Trophoblast cell (in vitro differentiated cells and primary cell): ENCODE data around the gene UBL4B. TPM values are rescaled to one million over a fixed set of nuclear protein-coding genes. Genes with fewer than 3 reads are reported as not detected.

Experiments used
- DNase-seq, 2 donors: peaks; one replicate each; pipeline ENCODE4 v3.0.0-alpha.2; 2016
- H2AFZ ChIP-seq: 2 replicates; pipeline ENCODE4 v1.6.1; 2013; ENCODE audit warnings: low read length, moderate library complexity, mild to moderate bottlenecking; ENCODE audit not compliant: insufficient read depth, poor library complexity
- H2AK5ac ChIP-seq: 2 replicates; pipeline ENCODE4 v1.6.1; 2013; ENCODE audit warnings: mild to moderate bottlenecking, low read length
- H2BK120ac ChIP-seq: 2 replicates; pipeline ENCODE4 v1.6.1; 2013; ENCODE audit warnings: low read length, mild to moderate bottlenecking, moderate library complexity; ENCODE audit not compliant: insufficient read depth, poor library complexity
- H2BK12ac ChIP-seq: 2 replicates; pipeline ENCODE4 v1.6.1; 2013; ENCODE audit warnings: mild to moderate bottlenecking, low read length, moderate library complexity
- H2BK5ac ChIP-seq: 2 replicates; pipeline ENCODE4 v1.6.1; 2013; ENCODE audit warnings: low read length, low read depth, moderate library complexity, mild to moderate bottlenecking; ENCODE audit not compliant: poor library complexity
- H3K14ac ChIP-seq: 2 replicates; pipeline ENCODE4 v1.6.1; 2013; ENCODE audit warnings: mild to moderate bottlenecking, low read length
- H3K18ac ChIP-seq: 2 replicates; pipeline ENCODE4 v1.6.1; 2013; ENCODE audit warnings: mild to moderate bottlenecking, low read length
- H3K23ac ChIP-seq: 2 replicates; pipeline ENCODE4 v1.6.1; 2013; ENCODE audit warnings: low read length
- H3K27ac ChIP-seq: 2 replicates; pipeline ENCODE4 v1.5.1; 2013; ENCODE audit warnings: low read depth, mild to moderate bottlenecking, inconsistent platforms, low read length, moderate library complexity
- H3K27me3 ChIP-seq: 2 replicates; pipeline ENCODE4 v1.6.1; 2013; ENCODE audit warnings: inconsistent platforms, mild to moderate bottlenecking, low read length, moderate library complexity; ENCODE audit not compliant: insufficient read depth
- H3K36me3 ChIP-seq, 2 experiments: 1 replicate in 1 of 2; 2 replicates in 1 of 2; pipeline ENCODE4 v1.6.1; 2013; ENCODE audit warnings: low read length in 2 of 2, mild to moderate bottlenecking in 2 of 2, moderate library complexity in 1 of 2; ENCODE audit not compliant: insufficient read depth in 2 of 2, control insufficient read depth in 1 of 2
- H3K4ac ChIP-seq: 2 replicates; pipeline ENCODE4 v1.6.1; 2013; ENCODE audit warnings: low read depth, mild to moderate bottlenecking, low read length, moderate library complexity
- H3K4me1 ChIP-seq, 2 experiments: 1 replicate in 1 of 2; 2 replicates in 1 of 2; pipeline ENCODE4 v1.6.1; 2013; ENCODE audit warnings: low read length in 2 of 2, mild to moderate bottlenecking in 2 of 2, moderate library complexity in 1 of 2; ENCODE audit not compliant: insufficient read depth in 2 of 2, control insufficient read depth in 1 of 2
- H3K4me2 ChIP-seq: 2 replicates; pipeline ENCODE4 v1.6.1; 2013; ENCODE audit warnings: inconsistent platforms, mild to moderate bottlenecking, low read length, moderate library complexity
- H3K4me3 ChIP-seq: 2 replicates; pipeline ENCODE4 v1.5.1; 2013; ENCODE audit warnings: mild to moderate bottlenecking, low read depth, low read length, inconsistent platforms
- H3K79me1 ChIP-seq: one replicate; pipeline ENCODE4 v1.6.1; 2013; ENCODE audit warnings: low read length
- H3K79me2 ChIP-seq: 2 replicates; pipeline ENCODE4 v1.6.1; 2013; ENCODE audit warnings: low read length, mild to moderate bottlenecking; ENCODE audit not compliant: control insufficient read depth, insufficient read depth, poor library complexity
- H3K9ac ChIP-seq: 2 replicates; pipeline ENCODE4 v1.6.1; 2013; ENCODE audit warnings: mild to moderate bottlenecking, low read length
- H3K9me3 ChIP-seq: 2 replicates; pipeline ENCODE4 v1.6.1; 2013; ENCODE audit warnings: low read depth, mild to moderate bottlenecking, control low read depth, inconsistent platforms, low read length; ENCODE audit not compliant: insufficient read depth
- H4K12ac ChIP-seq: 2 replicates; pipeline ENCODE4 v1.6.1; 2013; ENCODE audit warnings: low read depth, mild to moderate bottlenecking, low read length, moderate library complexity
- H4K8ac ChIP-seq: 2 replicates; pipeline ENCODE4 v1.6.1; 2013; ENCODE audit warnings: low read depth, mild to moderate bottlenecking, low read length, moderate library complexity
- H4K91ac ChIP-seq: one replicate; pipeline ENCODE4 v1.6.1; 2013; ENCODE audit warnings: low read depth, mild to moderate bottlenecking, low read length, moderate library complexity
- WGBS: extraction: QIAGEN DNeasy Blood & Tissue Kit; methylation state at CpG from one replicate; pipeline ENCODE4 v1.1.7; 2013; ENCODE audit warnings: missing lambda C conversion rate; ENCODE audit not compliant: insufficient read length, insufficient coverage; ENCODE audit errors: extremely low coverage; 5-methylcytosine and 5-hydroxymethylcytosine counted together
- polyA plus RNA-seq: library from polyadenylated mRNA; stranded (reverse); fragments of 200-250 nt; gene quantifications from 2 replicates; pipeline ENCODE4 v1.2.3, GENCODE V29; 2013

Gene UBL4B
- polyA plus RNA-seq, result not detected in 2 replicates

- Histone ChIP-seq H3K4ac (no peak within 1 kb of the TSS), H3K9me3 (no peaks in the 10 kb centered on the region), H3K36me3 (no peaks in the 10 kb centered on the region), H3K27ac (no peak within 1 kb of the TSS), H3K23ac (no peak within 1 kb of the TSS), H3K27me3 (no peaks in the 10 kb centered on the region), H3K14ac (no peak within 1 kb of the TSS), H3K79me2 (no peaks in the 10 kb centered on the region), H2AK5ac (no peak within 1 kb of the TSS), H4K8ac (no peak within 1 kb of the TSS), H2BK5ac (no peak within 1 kb of the TSS), H3K9ac (no peak within 1 kb of the TSS), H4K91ac (no peak within 1 kb of the TSS), H2BK12ac (no peak within 1 kb of the TSS), H3K79me1 (no peaks in the 10 kb centered on the region), H3K4me2 (no peak within 1 kb of the TSS), H4K12ac (no peak within 1 kb of the TSS), H3K4me3 (no peak within 1 kb of the TSS), H3K4me1 (peaks cover 0 to 2% of the 10 kb centered on the region in 2 experiments), H2AFZ (no peak within 1 kb of the TSS), H3K18ac (no peak within 1 kb of the TSS), H2BK120ac (no peak within 1 kb of the TSS)
- DNase-seq, result no peak
- no CpG with 5 or more reads among the region's 5 CpGs for WGBS
Measured at GRCh38 chr1:110112143-110112542, at the start of gene UBL4B. UBL4B (plus strand) TSS chr1:110112443; CDS start chr1:110112535, 92 bp downstream.

- no CpG with 5 or more reads among the region's 2 CpGs for WGBS
- H3K4me3 ChIP-seq, result no peak overlapping the region
Measured at GRCh38 chr1:110062612-110063011, 49.6 kb upstream of the UBL4B start.

GRCh38 chr1:110063781-110064180, 48.5 kb upstream of the UBL4B start:
- no peak overlapping the region for H4K8ac ChIP-seq
- peaks cover 7% of the 10 kb centered on the region for H3K79me1 ChIP-seq
- H3K14ac ChIP-seq, result no peak overlapping the region
- H4K91ac ChIP-seq, result no peak overlapping the region
- no peak overlapping the region for H2BK12ac ChIP-seq
- no peak overlapping the region for H3K27ac ChIP-seq
- no peak overlapping the region for H2BK120ac ChIP-seq
- H2BK5ac ChIP-seq, result no peak overlapping the region
- WGBS, result no CpG with 5 or more reads among the region's 4 CpGs
- DNase-seq, result no peak
- H3K9me3 ChIP-seq, result peaks cover 13% of the 10 kb centered on the region
- H3K4me2 ChIP-seq, result no peak overlapping the region
- no peaks in the 10 kb centered on the region for H3K79me2 ChIP-seq
- no peak overlapping the region for H3K4me3 ChIP-seq
- peaks cover 4 to 8% of the 10 kb centered on the region in 2 experiments for H3K36me3 ChIP-seq
- peaks cover 42 to 46% of the 10 kb centered on the region in 2 experiments for H3K4me1 ChIP-seq
- H3K4ac ChIP-seq, result no peak overlapping the region
- H3K23ac ChIP-seq, result no peak overlapping the region
- H3K9ac ChIP-seq, result no peak overlapping the region
- H2AK5ac ChIP-seq, result no peak overlapping the region
- H3K18ac ChIP-seq, result no peak overlapping the region
- no peak overlapping the region for H4K12ac ChIP-seq
- H2AFZ ChIP-seq, result no peak overlapping the region
- H3K27me3 ChIP-seq, result peaks cover 29% of the 10 kb centered on the region

More at GRCh38 chr1:110062612-110063011, 49.6 kb upstream of the UBL4B start:
- no peak overlapping the region for H3K4me2 ChIP-seq
- no peak overlapping the region for H3K9ac ChIP-seq
- H3K4me1 ChIP-seq, result peaks cover 46 to 48% of the 10 kb centered on the region in 2 experiments
- no peak for DNase-seq
- H3K4ac ChIP-seq, result no peak overlapping the region
- H3K23ac ChIP-seq, result no peak overlapping the region
- no peak overlapping the region for H2BK5ac ChIP-seq
- H2AK5ac ChIP-seq, result no peak overlapping the region
- no peak overlapping the region for H3K27ac ChIP-seq
- no peak overlapping the region for H2BK120ac ChIP-seq
- no peak overlapping the region for H3K18ac ChIP-seq
- H2BK12ac ChIP-seq, result no peak overlapping the region
- H3K79me1 ChIP-seq, result peaks cover 8% of the 10 kb centered on the region
- no peak overlapping the region for H4K91ac ChIP-seq
- no peak overlapping the region for H3K14ac ChIP-seq
- no peak overlapping the region for H2AFZ ChIP-seq
- no peak overlapping the region for H4K8ac ChIP-seq
- peaks cover 8% of the 10 kb centered on the region for H3K9me3 ChIP-seq
- H3K36me3 ChIP-seq, result peaks cover 6 to 10% of the 10 kb centered on the region in 2 experiments
- H3K79me2 ChIP-seq, result no peaks in the 10 kb centered on the region
- H4K12ac ChIP-seq, result no peak overlapping the region
- peaks cover 18% of the 10 kb centered on the region for H3K27me3 ChIP-seq

- Histone ChIP-seq H4K91ac (no peak overlapping the region), H4K8ac (no peak overlapping the region), H3K4me2 (no peak overlapping the region), H3K27me3 (peaks cover 39% of the 10 kb centered on the region), H3K4me1 (peaks cover 41 to 48% of the 10 kb centered on the region in 2 experiments), H3K4ac (no peak overlapping the region), H3K4me3 (no peak overlapping the region), H2BK12ac (no peak overlapping the region), H3K9ac (no peak overlapping the region), H3K79me2 (no peaks in the 10 kb centered on the region), H3K27ac (no peak overlapping the region), H3K14ac (no peak overlapping the region), H3K18ac (no peak overlapping the region), H2AK5ac (no peak overlapping the region), H2BK120ac (no peak overlapping the region), H4K12ac (no peak overlapping the region), H2AFZ (no peak overlapping the region), H3K36me3 (peaks cover 4 to 8% of the 10 kb centered on the region in 2 experiments), H2BK5ac (no peak overlapping the region), H3K23ac (no peak overlapping the region), H3K79me1 (peaks cover 5% of the 10 kb centered on the region), H3K9me3 (peaks cover 15% of the 10 kb centered on the region)
- no peak for DNase-seq
- no CpG with 5 or more reads among the region's 18 CpGs for WGBS
Measured at GRCh38 chr1:110064576-110065337, 47.5 kb upstream of the UBL4B start.
